Left forelimb (tissue), 1 donor: Measurements from ENCODE around the gene RHOA.

ENCODE experiments used
- DNase-seq: peaks from one replicate; pipeline ENCODE4 v3.0.0-alpha.2; 2018; ENCODE audit warnings: low spot score

Gene RHOA

DNA sequence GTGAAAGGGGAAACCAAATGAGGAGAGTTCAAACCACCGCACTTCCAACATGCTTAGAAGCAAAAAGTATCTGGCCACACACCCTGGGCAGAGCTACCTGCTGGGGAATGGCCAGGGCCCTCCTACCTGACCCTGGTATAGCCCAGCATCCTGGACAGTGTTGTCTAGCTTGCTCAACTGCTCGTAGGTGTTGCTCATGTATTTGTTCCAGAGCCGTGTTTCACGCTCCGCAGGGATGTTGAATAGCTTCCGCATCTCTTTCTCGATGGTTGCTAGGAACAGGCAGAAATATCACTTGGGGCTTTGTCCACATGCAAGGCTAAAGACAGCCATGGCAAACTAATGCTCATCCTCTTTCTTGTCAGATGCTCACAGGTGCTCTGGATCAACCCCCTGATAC lies 87.0 kb downstream of the RHOA start:
- DNase-seq, result no peak

DNA sequence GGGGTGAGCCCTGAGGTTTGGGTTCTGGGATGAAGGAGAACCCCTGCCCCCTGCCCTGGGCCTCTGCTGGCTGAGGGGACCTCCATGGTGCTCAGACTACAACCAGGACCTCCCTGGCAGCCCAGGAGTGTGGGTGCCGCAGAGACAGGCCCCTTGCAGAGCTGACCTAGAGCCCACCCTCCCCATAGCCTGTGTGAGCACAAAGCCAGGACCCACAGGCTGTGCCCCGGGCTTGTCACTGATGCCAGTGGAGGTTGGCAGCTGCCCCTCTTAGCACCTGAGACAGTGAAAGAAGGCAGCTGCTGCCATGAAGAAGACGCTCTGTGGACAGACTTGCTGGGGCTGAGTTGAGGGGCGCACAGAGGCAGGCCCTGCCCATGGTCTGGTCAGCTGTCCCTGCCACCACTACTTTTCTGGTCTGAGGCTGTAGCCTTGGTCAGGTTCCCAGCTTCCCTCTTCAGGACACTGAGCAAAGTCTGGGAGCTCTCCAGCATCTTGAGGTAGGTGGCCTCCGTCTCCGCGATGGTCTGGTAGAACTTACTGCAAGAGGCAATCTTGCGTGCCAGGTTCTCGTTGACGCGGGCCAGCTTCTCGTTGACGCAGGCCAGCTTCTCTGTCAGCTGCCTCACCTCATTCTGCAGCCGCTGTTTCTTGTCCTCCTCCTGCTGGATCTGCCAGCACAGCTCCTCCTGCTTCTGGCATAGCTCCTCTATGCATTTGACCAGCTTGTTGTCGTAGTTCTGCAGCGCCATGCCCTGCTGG lies 94.9 kb downstream of the RHOA start:
- no peak for DNase-seq

DNA sequence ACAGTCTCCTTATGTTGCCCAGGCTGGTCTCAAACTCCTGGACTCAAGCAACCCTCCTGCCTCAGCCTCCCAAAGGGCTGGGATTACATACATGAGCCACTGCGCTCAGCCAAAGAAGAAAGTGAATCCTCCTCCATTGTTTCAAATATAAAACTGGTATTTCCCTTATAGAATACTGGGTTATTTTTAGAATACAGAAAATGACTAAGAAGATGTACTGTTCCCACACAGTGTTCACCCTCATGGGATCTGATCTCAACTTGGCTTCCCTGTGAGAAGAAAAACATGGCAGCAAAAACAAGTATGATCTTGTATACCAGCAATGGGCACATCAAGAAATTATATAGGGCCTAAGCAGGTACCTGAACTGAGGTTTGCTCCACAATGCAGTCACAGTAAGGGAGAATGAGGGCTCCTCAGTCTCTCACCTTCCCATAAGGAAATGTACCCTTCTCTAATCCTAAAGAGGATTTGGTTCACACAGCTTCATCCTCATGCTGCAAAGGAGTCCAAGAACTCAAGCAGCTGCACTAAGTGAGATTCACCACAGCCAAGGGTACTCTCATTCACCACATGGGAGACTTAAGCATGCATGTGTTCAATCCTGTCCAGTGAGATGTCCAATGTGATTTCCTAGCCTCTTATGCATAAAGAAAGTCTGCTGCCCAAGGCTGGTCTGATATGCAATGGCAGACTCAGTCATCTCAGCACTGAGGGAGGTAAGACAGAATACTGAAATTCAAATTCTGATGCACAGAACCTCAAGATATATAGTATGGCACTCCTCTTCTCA lies 97.7 kb downstream of the RHOA start:
- no peak for DNase-seq

DNA sequence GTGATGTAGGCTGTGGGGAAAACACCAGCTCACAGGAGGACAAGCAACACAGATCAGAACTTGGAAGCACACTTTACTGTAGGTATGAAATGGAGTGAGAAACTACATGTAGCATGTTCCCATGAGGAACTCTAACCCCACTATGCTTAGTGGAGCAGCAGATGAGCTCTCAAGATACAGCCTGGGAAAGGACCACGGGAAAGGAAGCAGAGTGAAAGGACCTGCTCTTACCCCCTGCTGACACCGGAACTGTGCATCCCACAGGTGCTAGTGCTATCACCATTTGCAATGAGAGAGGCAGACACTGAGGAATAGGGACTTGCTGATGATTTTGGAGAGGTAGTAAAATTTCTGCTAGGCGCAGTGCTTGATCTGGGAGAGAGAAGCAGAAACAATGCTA lies 100.5 kb downstream of the RHOA start:
- DNase-seq, result no peak

DNA sequence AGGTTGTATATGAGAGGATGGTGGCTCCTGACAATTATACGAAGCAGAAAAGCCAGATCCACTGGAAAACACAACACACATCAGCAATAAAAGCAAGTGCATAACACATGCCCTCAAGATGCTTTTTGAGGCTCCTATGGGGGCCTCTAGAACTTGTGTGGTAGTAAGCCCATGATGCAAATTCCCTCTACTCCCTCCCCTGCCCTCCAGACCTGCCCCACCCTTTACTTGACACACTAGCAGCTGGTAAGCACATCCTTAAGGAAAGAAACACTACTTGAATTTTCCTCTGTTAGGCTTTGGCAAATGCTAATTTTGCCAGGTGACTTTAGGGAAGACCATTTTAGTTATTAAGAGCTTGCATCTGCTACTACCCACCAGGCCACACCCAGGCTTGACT lies 101.1 kb downstream of the RHOA start:
- DNase-seq, result no peak
